Measurements from ENCODE around the gene AFG3L2.

DNA sequence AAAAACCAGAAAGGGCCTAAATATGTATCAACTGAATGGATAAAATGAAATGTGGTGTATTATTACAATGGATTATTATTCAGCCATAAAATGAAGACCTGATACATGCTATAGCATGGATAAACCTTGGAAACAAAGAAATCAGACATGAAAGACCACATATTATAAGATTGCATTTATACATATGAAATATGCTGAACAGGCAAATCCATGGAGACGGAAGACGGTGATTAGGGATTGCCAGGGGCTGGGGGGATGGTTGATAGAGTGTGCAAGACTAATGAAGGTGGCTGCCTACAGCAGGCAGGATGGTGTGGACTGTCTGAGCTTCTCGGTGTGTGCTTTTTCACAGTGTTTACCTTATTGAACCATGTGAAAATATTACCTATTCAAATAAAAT, 11.4 kb upstream of the AFG3L2 start:
- no peak for TF ChIP-seq POLR2A (IDR thresholded peaks at IDR 0.05)
- TF ChIP-seq, protein P1, sequence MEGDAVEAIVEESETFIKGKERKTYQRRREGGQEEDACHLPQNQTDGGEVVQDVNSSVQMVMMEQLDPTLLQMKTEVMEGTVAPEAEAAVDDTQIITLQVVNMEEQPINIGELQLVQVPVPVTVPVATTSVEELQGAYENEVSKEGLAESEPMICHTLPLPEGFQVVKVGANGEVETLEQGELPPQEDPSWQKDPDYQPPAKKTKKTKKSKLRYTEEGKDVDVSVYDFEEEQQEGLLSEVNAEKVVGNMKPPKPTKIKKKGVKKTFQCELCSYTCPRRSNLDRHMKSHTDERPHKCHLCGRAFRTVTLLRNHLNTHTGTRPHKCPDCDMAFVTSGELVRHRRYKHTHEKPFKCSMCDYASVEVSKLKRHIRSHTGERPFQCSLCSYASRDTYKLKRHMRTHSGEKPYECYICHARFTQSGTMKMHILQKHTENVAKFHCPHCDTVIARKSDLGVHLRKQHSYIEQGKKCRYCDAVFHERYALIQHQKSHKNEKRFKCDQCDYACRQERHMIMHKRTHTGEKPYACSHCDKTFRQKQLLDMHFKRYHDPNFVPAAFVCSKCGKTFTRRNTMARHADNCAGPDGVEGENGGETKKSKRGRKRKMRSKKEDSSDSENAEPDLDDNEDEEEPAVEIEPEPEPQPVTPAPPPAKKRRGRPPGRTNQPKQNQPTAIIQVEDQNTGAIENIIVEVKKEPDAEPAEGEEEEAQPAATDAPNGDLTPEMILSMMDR (IDR thresholded peaks at IDR 0.05): no peak
